NCI-H146 treated with DMSO at 0.1 percent for 48 hours (cell line): ENCODE measurements around the gene SEPTIN14.
"Not testable (repeated sequence)": the region's sequence is repeated elsewhere in the genome, so short reads cannot be mapped to it uniquely, and the experiment has no call there.

ENCODE experiments used
- DNase-seq: peaks from one replicate; lab custom pipeline; 2025; ENCODE audit not compliant: unreplicated experiment; lab: John Stamatoyannopoulos, UW

SEPTIN14 gene

DNA sequence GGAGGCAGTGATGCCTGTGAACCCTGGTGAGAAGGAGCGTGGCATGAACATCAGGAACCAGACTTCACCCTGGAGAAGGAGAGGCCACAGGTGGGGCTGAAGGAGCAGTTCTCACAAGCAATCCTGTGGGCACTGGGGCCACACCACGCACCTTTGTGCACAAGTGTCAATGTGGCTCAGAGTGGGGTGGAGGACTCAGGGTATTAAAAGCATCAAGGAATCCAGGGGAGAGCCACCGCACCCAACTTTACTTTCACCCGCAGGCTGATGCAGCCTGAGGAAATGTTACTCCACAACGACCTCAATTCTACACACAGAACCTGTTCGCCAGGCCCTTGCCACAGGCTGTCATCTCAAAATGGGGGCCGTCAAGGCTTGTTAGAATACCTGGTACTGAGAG, 77.1 kb downstream of the SEPTIN14 start:
- DNase-seq: not testable (repeated sequence)

GRCh38 chr7:55784151-55784550, 78.4 kb downstream of the SEPTIN14 start:
- DNase-seq: no peak

- no peak for DNase-seq
Measured at GRCh38 chr7:55778631-55779030, 83.9 kb downstream of the SEPTIN14 start.

DNA sequence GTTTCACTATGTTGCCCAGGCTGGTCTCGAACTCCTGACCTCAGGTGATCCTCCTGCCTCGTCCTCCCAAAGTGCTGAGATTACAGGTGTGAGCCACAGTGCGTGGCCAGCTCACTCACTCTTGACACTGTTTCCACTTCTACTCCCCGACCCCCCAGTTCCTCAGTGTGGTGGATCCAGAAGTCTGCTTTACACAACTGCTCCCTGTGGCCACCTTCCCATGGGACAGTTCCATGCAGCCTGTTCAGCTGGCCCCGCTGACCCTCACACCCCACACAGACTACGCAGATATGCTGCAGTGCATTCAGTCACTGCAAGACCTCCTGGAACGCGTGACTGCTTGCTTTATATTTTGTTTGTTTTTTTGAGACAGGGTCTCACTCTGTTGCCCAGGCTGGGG, 86.4 kb downstream of the SEPTIN14 start:
- DNase-seq: no peak

- DNase-seq: no peak
Measured at GRCh38 chr7:55775051-55775420, 87.5 kb downstream of the SEPTIN14 start.

- DNase-seq: peak; percentile 71
Measured at GRCh38 chr7:55774327-55775050, 88.1 kb downstream of the SEPTIN14 start.

- DNase-seq: no peak
Measured at GRCh38 chr7:55770778-55771177, 91.8 kb downstream of the SEPTIN14 start.

DNA sequence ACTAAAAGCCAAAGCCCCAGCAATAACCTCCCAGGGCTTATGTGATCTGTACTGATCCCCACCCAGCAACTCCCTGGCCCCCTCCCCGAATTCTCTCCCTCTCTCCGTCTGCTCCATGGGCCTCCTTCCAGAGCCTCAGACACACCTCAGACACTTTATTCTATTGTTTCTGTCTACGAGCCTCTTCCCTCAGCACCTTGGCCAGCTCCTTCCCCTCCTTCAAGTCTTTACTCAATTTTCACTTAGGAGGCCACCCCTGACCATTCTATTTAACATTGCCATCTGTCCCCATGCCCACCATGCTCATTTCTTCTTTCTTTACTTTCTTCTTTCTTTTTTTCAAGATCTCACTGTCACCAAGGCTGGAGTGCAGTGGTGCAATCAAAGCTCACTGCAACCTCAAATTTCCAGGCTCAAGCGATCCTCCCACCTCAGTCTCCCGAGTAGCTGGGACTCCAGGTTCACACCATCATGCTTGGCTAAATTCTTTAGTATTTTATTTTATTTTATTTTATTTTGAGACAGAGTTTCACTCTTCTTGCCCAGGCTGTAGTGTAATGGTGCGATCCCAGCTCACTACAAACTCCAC, 109.2 kb downstream of the SEPTIN14 start:
- not testable (repeated sequence) for DNase-seq

GRCh38 chr7:55744706-55745105, 117.8 kb downstream of the SEPTIN14 start:
- not testable (repeated sequence) for DNase-seq
